ENCODE measurements around the gene MAB21L4. TPM values are rescaled to one million over a fixed set of nuclear protein-coding genes. Genes with fewer than 3 reads are reported as not detected.

MAB21L4 gene
- total RNA-seq, 2 experiments from 2014 or later: not detected

GRCh38 chr2:240886678-240887609 is 9.0 kb downstream of the MAB21L4 start:
- no peaks in the 10 kb centered on the region for H3K36me3 Mint-ChIP-seq (ENCODE audit: low read depth)
- DNase-seq (no peak), ATAC-seq (no peak)
- H3K4me1 Mint-ChIP-seq (ENCODE audit: low read depth): no peaks in the 10 kb centered on the region
- CTCF ChIA-PET: no interaction called here
- POLR2A ChIA-PET: no interaction called here
- no peak overlapping the region for H3K4me3 Mint-ChIP-seq
- TF ChIP-seq CTCF (IDR thresholded peaks at IDR 0.05): no peak
- no peaks in the 10 kb centered on the region for H3K27me3 Mint-ChIP-seq
- intact Hi-C loops (cut with micrococcal nuclease): no loop called here
- H3K27ac Mint-ChIP-seq: no peak overlapping the region
- H3K9me3 Mint-ChIP-seq: no peaks in the 10 kb centered on the region

GRCh38 chr2:240886023-240886565 is 9.9 kb downstream of the MAB21L4 start:
- CTCF ChIA-PET: no interaction called here

GRCh38 chr2:240885566-240885965 is 10.4 kb downstream of the MAB21L4 start:
- CTCF ChIA-PET: no interaction called here

More at GRCh38 chr2:240886023-240886565, 9.9 kb downstream of the MAB21L4 start:
- intact Hi-C loops (cut with micrococcal nuclease): no loop called here
- H3K4me1 Mint-ChIP-seq (ENCODE audit: low read depth): no peaks in the 10 kb centered on the region
- POLR2A ChIA-PET: no interaction called here
- H3K27ac Mint-ChIP-seq: no peak overlapping the region
- no peaks in the 10 kb centered on the region for H3K9me3 Mint-ChIP-seq
- no peak for ATAC-seq
- H3K36me3 Mint-ChIP-seq (ENCODE audit: low read depth): no peaks in the 10 kb centered on the region
- H3K4me3 Mint-ChIP-seq: no peak overlapping the region
- DNase-seq: no peak
- H3K27me3 Mint-ChIP-seq: no peaks in the 10 kb centered on the region
- TF ChIP-seq CTCF (IDR thresholded peaks at IDR 0.05): no peak

GRCh38 chr2:240884745-240885144 is 11.2 kb downstream of the MAB21L4 start:
- no peak for DNase-seq
- intact Hi-C loops (cut with micrococcal nuclease): no loop called here
- Mint-ChIP-seq H3K4me1 (ENCODE audit: low read depth) (no peaks in the 10 kb centered on the region), H3K4me3 (no peak overlapping the region), H3K27ac (no peak overlapping the region), H3K27me3 (no peaks in the 10 kb centered on the region), H3K9me3 (no peaks in the 10 kb centered on the region), H3K36me3 (ENCODE audit: low read depth) (no peaks in the 10 kb centered on the region)
- no peak for ATAC-seq
- ChIA-PET CTCF (no interaction called here), POLR2A (no interaction called here)
- no peak for TF ChIP-seq CTCF (IDR thresholded peaks at IDR 0.05)

More at GRCh38 chr2:240885566-240885965, 10.4 kb downstream of the MAB21L4 start:
- Mint-ChIP-seq H3K9me3 (no peaks in the 10 kb centered on the region), H3K36me3 (ENCODE audit: low read depth) (no peaks in the 10 kb centered on the region), H3K27ac (no peak overlapping the region), H3K27me3 (no peaks in the 10 kb centered on the region), H3K4me3 (no peak overlapping the region), H3K4me1 (ENCODE audit: low read depth) (no peaks in the 10 kb centered on the region)
- no peak for DNase-seq
- intact Hi-C loops (cut with micrococcal nuclease): no loop called here
- no peak for ATAC-seq
- TF ChIP-seq CTCF (IDR thresholded peaks at IDR 0.05): no peak
- POLR2A ChIA-PET: no interaction called here

- no peak overlapping the region for H3K4me3 Mint-ChIP-seq
- no peaks in the 10 kb centered on the region for H3K27me3 Mint-ChIP-seq
- ATAC-seq (no peak), DNase-seq (no peak)
- no peaks in the 10 kb centered on the region for H3K9me3 Mint-ChIP-seq
- no peak overlapping the region for H3K27ac Mint-ChIP-seq
- H3K36me3 Mint-ChIP-seq (ENCODE audit: low read depth): no peaks in the 10 kb centered on the region
- intact Hi-C loops (cut with micrococcal nuclease): no loop called here
- ChIA-PET POLR2A (no interaction called here), CTCF (no interaction called here)
- H3K4me1 Mint-ChIP-seq (ENCODE audit: low read depth): no peaks in the 10 kb centered on the region
- TF ChIP-seq CTCF (IDR thresholded peaks at IDR 0.05): no peak
Observed at GRCh38 chr2:240884221-240884620, 11.7 kb downstream of the MAB21L4 start.
